Activated CD4-positive, alpha-beta memory T cell treated with anti-CD3 and anti-CD28 coated beads, Interleukin-2, amount 10 ng/mL, durations not matched to agents 7 days and 5 days (primary cell): Measurements from ENCODE around the gene GMCL1. TPM values are rescaled to one million over a fixed set of nuclear protein-coding genes. Genes with fewer than 3 reads are reported as not detected.
"Not testable (repeated sequence)": the region's sequence is repeated elsewhere in the genome, so short reads cannot be mapped to it uniquely, and the experiment has no call there.

Experiments used
- CTCF ChIA-PET: fragments of 350-600 bp; sonication (Branson Sonifier 250); formaldehyde crosslinking; loops from one replicate; lab custom pipeline; 2021; ENCODE audit warnings: antibody characterized with exemption, inconsistent platforms; lab: Charles Lee
- POLR2A ChIA-PET: fragments of 350-600 bp; sonication (Branson Sonifier 250); formaldehyde crosslinking; loops from one replicate; lab custom pipeline; 2021; ENCODE audit warnings: antibody characterized with exemption; lab: Charles Lee
- DNase-seq: peaks from one replicate; pipeline ENCODE4 v3.0.0-alpha.2; 2020
- H3K27ac Mint-ChIP-seq: one replicate; pipeline ENCODE4 v1.8.0; 2021; ENCODE audit warnings: mild to moderate bottlenecking, mixed read lengths
- H3K27me3 Mint-ChIP-seq: one replicate; pipeline ENCODE4 v1.8.0; 2021; ENCODE audit warnings: mixed read lengths
- H3K36me3 Mint-ChIP-seq: one replicate; pipeline ENCODE4 v1.8.0; 2021; ENCODE audit warnings: low read depth, mixed read lengths
- H3K4me1 Mint-ChIP-seq: one replicate; pipeline ENCODE4 v1.8.0; 2021; ENCODE audit warnings: mixed read lengths
- H3K4me3 Mint-ChIP-seq: one replicate; pipeline ENCODE4 v1.8.0; 2021; ENCODE audit warnings: mild to moderate bottlenecking, mixed read lengths
- H3K9me3 Mint-ChIP-seq: one replicate; pipeline ENCODE4 v1.8.0; 2021; ENCODE audit warnings: mixed read lengths
- total RNA-seq, 2 experiments: library from RNA; stranded (reverse); gene quantifications; one replicate each; pipeline ENCODE4 v1.2.3, GENCODE V29; 2021

GMCL1 gene
- total RNA-seq, 2 experiments from 2014 or later = 30.1 to 34.8 TPM

- ChIA-PET POLR2A (interaction anchor here (0.8 to 1.4 kb wide), 3 partner anchors 70 to 168 kb away, joined by 3 to 5 read pairs (median 3); partner anchors contain the start of gene AAK1), CTCF (interaction anchor here (0.9 to 12.1 kb wide), 5 partner anchors 11 to 96 kb away, joined by 3 to 323 read pairs (median 3); no protein-coding TSS in a partner anchor)
- Mint-ChIP-seq H3K9me3 (no peaks in the 10 kb centered on the region), H3K27ac (no peak overlapping the region), H3K36me3 (peaks cover 23% of the 10 kb centered on the region), H3K4me3 (no peak overlapping the region), H3K4me1 (no peaks in the 10 kb centered on the region), H3K27me3 (no peaks in the 10 kb centered on the region)
- DNase-seq = no peak
These were observed 17.9 kb upstream of the GMCL1 start for GRCh38 chr2:69811591-69811990.

DNA sequence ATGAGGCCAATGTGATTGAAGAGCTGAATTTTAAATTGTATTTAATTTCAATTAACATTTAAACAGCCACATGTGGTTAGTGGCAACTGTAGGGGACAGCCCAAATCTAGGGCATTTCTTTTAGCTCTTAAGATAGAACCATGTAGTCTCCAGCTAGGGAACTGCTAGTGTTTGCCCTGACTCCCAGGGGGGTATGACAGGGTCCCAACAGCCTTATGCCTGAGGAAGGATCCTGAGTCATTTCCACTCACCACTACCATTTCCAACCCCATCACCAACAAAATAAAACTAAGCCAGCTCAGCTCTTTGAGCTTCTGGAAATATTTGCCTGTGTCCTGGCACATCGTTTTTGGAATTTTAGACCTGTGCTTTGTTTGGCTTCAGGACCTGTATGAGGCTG lies 13.7 kb upstream of the GMCL1 start:
- peaks cover 26% of the 10 kb centered on the region for H3K36me3 Mint-ChIP-seq
- no peaks in the 10 kb centered on the region for H3K9me3 Mint-ChIP-seq
- no peaks in the 10 kb centered on the region for H3K27me3 Mint-ChIP-seq
- H3K4me3 Mint-ChIP-seq = no peak overlapping the region
- ChIA-PET POLR2A (interaction anchor here (1.3 to 3.5 kb wide), 6 partner anchors 12 to 91 kb away, joined by 3 to 24 read pairs (median 12); partner anchors contain the start of gene ANXA4), CTCF (interaction anchor here (0.5 to 12.1 kb wide), 13 partner anchors 10 to 101 kb away, joined by 3 to 323 read pairs (median 4); partner anchors contain the start of gene ANXA4)
- DNase-seq = no peak
- H3K4me1 Mint-ChIP-seq = peaks cover 9% of the 10 kb centered on the region
- H3K27ac Mint-ChIP-seq = no peak overlapping the region

GRCh38 chr2:69816923-69817542 lies 12.4 kb upstream of the GMCL1 start:
- no peaks in the 10 kb centered on the region for H3K9me3 Mint-ChIP-seq
- H3K27ac Mint-ChIP-seq = no peak overlapping the region
- DNase-seq = peak; percentile 80
- no peaks in the 10 kb centered on the region for H3K27me3 Mint-ChIP-seq
- H3K4me3 Mint-ChIP-seq = no peak overlapping the region
- peaks cover 9% of the 10 kb centered on the region for H3K4me1 Mint-ChIP-seq
- CTCF ChIA-PET = interaction anchor here (0.5 to 12.1 kb wide), 31 partner anchors 8 to 442 kb away, joined by 3 to 323 read pairs (median 4); partner anchors contain the start of genes ANXA4 and GMCL1
- POLR2A ChIA-PET = interaction anchor here (1.0 to 3.5 kb wide), 6 partner anchors 11 to 380 kb away, joined by 3 to 24 read pairs (median 11); partner anchors contain the start of genes ANXA4 and NFU1
- peaks cover 28% of the 10 kb centered on the region for H3K36me3 Mint-ChIP-seq

GRCh38 chr2:69817729-69818501 lies 11.5 kb upstream of the GMCL1 start:
- Mint-ChIP-seq H3K9me3 (no peaks in the 10 kb centered on the region), H3K27ac (no peak overlapping the region), H3K36me3 (peaks cover 32% of the 10 kb centered on the region), H3K4me1 (peaks cover 9% of the 10 kb centered on the region), H3K4me3 (no peak overlapping the region), H3K27me3 (no peaks in the 10 kb centered on the region)
- ChIA-PET CTCF (interaction anchor here (1.0 to 12.1 kb wide), 10 partner anchors 9 to 442 kb away, joined by 3 to 323 read pairs (median 4); partner anchors contain the start of genes ANXA4 and GMCL1), POLR2A (interaction anchor here (3.5 kb wide), 1 partner anchor 93 kb away, joined by 24 read pairs; no protein-coding TSS in a partner anchor)
- no peak for DNase-seq

DNA sequence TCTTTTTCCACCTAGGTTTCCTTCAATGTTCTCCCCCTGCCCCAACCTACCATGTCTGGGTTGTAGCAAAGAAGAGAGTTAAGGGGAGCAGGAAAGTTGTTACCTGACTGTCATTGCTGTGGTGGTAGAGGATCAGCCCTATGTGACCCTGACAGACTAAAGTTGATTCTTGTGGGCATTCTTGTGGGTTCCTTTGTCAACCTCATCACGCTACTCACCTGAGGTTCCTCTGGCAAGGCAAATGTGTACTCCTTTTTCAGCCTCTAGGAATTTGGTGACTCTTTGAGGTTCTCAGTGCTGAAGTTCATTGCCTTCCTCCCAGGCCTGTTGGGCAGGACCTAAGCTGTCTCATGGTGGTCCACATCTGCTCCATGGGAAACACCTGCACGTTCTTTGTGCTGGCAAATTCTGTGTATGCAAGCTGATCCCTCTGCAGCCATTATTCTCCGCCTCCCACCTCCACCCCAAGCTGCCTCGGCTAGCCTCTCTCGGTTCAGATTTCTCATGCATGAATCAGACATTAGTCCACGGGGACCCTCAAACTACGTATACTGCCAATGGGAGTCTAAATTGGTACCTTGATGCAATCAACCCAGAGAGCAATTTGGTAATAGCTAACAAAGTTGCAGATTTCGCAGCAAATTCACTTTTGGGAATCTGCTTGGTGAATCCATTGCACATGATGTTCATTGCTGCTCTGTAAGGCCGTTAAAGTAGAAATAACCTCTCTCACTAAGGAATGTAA lies 1.5 kb upstream of the GMCL1 start:
- POLR2A ChIA-PET = interaction anchor here (0.6 to 3.0 kb wide), 10 partner anchors 13 to 390 kb away, joined by 3 to 19 read pairs (median 5); partner anchors contain the start of genes ANXA4, C2orf42, NFU1 and PCBP1
- Mint-ChIP-seq H3K27me3 (no peaks in the 10 kb centered on the region), H3K27ac (peak overlapping the region; percentile 93), H3K9me3 (no peaks in the 10 kb centered on the region), H3K4me1 (peaks cover 39% of the 10 kb centered on the region), H3K36me3 (peaks cover 12% of the 10 kb centered on the region), H3K4me3 (peak overlapping the region; percentile 85)
- DNase-seq = no peak
- CTCF ChIA-PET = interaction anchor here (1.4 to 5.2 kb wide), 3 partner anchors 11 to 104 kb away, joined by 3 to 46 read pairs (median 7); no protein-coding TSS in a partner anchor

- ChIA-PET CTCF (interaction anchor here (0.9 to 5.2 kb wide), 3 partner anchors 12 to 179 kb away, joined by 3 to 46 read pairs (median 7); no protein-coding TSS in a partner anchor), POLR2A (interaction anchor here (0.8 to 3.0 kb wide), 11 partner anchors 8 to 391 kb away, joined by 3 to 19 read pairs (median 5); partner anchors contain the start of genes ANXA4, NFU1, PCBP1 and SNRNP27)
- Mint-ChIP-seq H3K36me3 (peaks cover 12% of the 10 kb centered on the region), H3K9me3 (no peaks in the 10 kb centered on the region), H3K27me3 (no peaks in the 10 kb centered on the region), H3K27ac (peak overlapping the region; percentile 93), H3K4me1 (peaks cover 46% of the 10 kb centered on the region), H3K4me3 (peak overlapping the region; percentile 85)
- no peak for DNase-seq
These were observed 563 bp upstream of the GMCL1 start for GRCh38 chr2:69828938-69829255.

DNA sequence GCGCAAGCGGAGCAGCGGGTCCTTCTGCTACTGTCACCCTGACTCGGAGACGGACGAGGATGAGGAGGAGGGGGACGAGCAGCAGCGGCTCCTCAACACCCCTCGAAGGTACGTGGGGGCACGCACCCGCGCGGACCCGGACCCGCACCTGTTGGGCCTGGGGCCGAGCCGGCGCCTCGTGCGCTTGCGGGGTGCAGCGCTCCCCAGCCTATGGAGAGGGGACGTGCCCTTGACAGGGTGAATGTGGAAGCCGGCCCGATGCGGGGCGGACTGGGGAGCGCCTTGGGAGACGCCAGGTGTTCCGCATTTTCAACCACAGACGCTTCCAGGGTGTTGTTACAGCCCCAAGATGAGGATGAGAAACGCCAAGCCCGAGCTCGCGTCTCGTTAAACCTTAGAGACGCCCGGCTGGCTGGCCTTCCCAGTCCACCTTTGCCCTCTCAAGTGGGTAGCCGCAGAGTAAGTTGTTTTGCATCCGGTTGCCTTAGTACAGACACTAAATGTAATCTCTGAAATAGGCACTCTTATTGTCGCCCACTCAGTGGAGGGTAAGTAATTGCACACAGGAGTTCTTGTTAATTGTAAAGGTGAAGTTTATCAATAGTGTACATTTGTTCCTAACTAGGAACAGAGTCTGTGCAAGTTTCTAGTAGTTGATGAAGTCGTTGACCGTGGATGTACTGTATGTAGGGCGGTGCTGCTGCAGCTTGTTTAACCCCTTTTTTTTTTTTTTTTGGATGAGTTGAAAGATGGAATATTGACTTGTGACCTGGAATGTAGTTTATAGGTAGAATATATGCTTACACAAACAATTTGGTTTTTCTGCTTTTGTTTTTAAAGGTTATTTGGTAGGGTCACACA lies 815 bp downstream of the GMCL1 start:
- H3K9me3 Mint-ChIP-seq = no peaks in the 10 kb centered on the region
- peak; percentile 64 for DNase-seq
- ChIA-PET POLR2A (interaction anchor here (0.6 to 1.5 kb wide), 9 partner anchors 17 to 313 kb away, joined by 3 to 5 read pairs (median 3); partner anchors contain the start of genes MXD1 and PCBP1), CTCF (interaction anchor here (0.7 kb wide), 2 partner anchors 81 to 356 kb away, joined by 3 read pairs; no protein-coding TSS in a partner anchor)
- peaks cover 25% of the 10 kb centered on the region for H3K36me3 Mint-ChIP-seq
- peak overlapping the region; percentile 93 for H3K27ac Mint-ChIP-seq
- peaks cover 58% of the 10 kb centered on the region for H3K4me1 Mint-ChIP-seq
- H3K4me3 Mint-ChIP-seq = peak overlapping the region; percentile 85
- no peaks in the 10 kb centered on the region for H3K27me3 Mint-ChIP-seq

DNA sequence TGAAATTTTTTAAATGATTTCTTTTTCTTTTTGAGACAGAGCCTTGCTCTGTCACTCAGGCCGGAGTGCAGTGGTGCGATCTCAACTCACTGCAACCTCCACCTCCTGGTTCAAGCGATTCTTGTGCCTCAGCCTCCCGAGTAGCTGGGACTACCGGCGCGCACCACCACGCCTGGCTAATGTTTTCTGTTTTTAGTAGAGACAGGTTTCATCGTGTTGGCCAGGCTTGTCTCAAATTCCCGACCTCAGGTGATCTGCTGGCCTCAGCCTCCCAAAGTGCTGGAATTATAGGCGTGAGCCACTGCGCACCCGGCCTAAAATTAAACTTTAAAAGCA lies 1.4 kb downstream of the GMCL1 start:
- DNase-seq, H3K9me3 Mint-ChIP-seq, H3K27me3 Mint-ChIP-seq: not testable (repeated sequence)
- CTCF ChIA-PET = interaction anchor here (0.7 kb wide), 2 partner anchors 81 to 355 kb away, joined by 3 read pairs; no protein-coding TSS in a partner anchor
- POLR2A ChIA-PET = interaction anchor here (0.6 to 1.5 kb wide), 9 partner anchors 16 to 312 kb away, joined by 3 to 5 read pairs (median 3); partner anchors contain the start of genes MXD1 and PCBP1
- H3K4me1 Mint-ChIP-seq = peaks cover 64% of the 10 kb centered on the region
- peaks cover 31% of the 10 kb centered on the region for H3K36me3 Mint-ChIP-seq
- H3K4me3 Mint-ChIP-seq = peak overlapping the region; percentile 85
- peak overlapping the region; percentile 77 for H3K27ac Mint-ChIP-seq

DNA sequence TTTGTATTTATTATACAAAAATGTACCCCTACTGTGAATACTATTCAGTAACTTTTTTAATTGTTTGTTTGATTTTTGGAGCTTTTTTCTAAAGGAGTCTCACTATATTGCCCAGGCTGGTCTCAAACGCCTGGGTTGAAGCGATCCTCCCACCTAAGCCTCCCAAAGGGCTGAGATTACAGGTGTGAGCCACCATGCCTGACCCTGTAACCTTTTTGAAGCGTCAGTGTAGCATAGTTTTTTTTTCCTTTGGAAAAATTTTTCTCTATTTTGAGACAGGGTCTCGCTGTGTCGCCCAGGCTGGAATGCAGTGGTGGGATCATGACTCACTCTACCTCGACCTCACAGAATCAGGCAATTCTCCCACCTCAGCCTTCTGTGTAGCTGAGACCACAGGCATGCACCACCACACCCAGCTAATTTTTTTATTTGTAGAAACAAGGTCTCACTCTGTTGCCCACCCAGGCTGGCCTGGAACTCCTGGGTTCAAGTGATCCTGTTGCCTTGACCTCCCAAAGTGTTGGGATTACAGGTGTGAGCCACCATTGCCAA lies 2.0 kb downstream of the GMCL1 start:
- H3K4me3 Mint-ChIP-seq = peak overlapping the region; percentile 40
- peaks cover 36% of the 10 kb centered on the region for H3K36me3 Mint-ChIP-seq
- POLR2A ChIA-PET = interaction anchor here (0.6 to 1.5 kb wide), 6 partner anchors 16 to 187 kb away, joined by 3 to 5 read pairs (median 3); no protein-coding TSS in a partner anchor
- no peaks in the 10 kb centered on the region for H3K9me3 Mint-ChIP-seq
- peaks cover 70% of the 10 kb centered on the region for H3K4me1 Mint-ChIP-seq
- DNase-seq = no peak
- no peak overlapping the region for H3K27ac Mint-ChIP-seq
- CTCF ChIA-PET = interaction anchor here (0.7 kb wide), 1 partner anchor 354 kb away, joined by 3 read pairs; no protein-coding TSS in a partner anchor
- H3K27me3 Mint-ChIP-seq = no peaks in the 10 kb centered on the region

- Mint-ChIP-seq H3K27ac (no peak overlapping the region), H3K27me3 (no peaks in the 10 kb centered on the region), H3K4me1 (peaks cover 60% of the 10 kb centered on the region), H3K9me3 (no peaks in the 10 kb centered on the region), H3K4me3 (no peak overlapping the region), H3K36me3 (peaks cover 48% of the 10 kb centered on the region)
- no peak for DNase-seq
- POLR2A ChIA-PET = no interaction called here
- CTCF ChIA-PET = no interaction called here
These were observed 4.3 kb downstream of the GMCL1 start for GRCh38 chr2:69833752-69834151.

DNA sequence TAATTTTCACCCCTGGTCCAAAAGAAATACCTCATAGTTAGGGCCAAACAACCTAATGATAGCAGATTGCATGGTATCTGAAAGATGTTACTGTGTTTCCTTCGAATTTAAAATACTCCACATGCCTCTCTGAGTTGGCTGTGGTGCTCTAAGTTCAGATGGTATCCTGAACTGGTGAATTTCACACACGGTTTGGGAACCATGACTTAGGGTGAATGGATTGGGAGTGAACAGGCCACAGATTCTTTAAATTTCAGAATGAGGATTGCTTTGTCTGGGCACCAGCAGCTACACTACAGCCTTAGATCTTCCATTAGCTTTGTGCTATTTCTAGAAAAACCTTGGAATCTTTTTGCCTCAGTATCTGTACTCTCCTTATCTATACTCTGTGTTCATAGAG lies 6.2 kb downstream of the GMCL1 start:
- Mint-ChIP-seq H3K9me3 (no peaks in the 10 kb centered on the region), H3K4me1 (peaks cover 56% of the 10 kb centered on the region), H3K27me3 (no peaks in the 10 kb centered on the region), H3K36me3 (peaks cover 50% of the 10 kb centered on the region), H3K27ac (no peak overlapping the region), H3K4me3 (no peak overlapping the region)
- no peak for DNase-seq
- ChIA-PET POLR2A (no interaction called here), CTCF (interaction anchor here (1.4 kb wide), 1 partner anchor 20 kb away, joined by 3 read pairs; no protein-coding TSS in a partner anchor)
